Measurements from ENCODE around the gene AKR1C1.
"Not testable (repeated sequence)": the region's sequence is repeated elsewhere in the genome, so short reads cannot be mapped to it uniquely, and the experiment has no call there.

AKR1C1 gene

GRCh38 chr10:5019770-5020612, 56.8 kb downstream of the AKR1C1 start:
- not testable (repeated sequence) for DNase-seq

GRCh38 chr10:5021624-5022290, 58.5 kb downstream of the AKR1C1 start:
- not testable (repeated sequence) for DNase-seq

GRCh38 chr10:5023177-5023805, 60.1 kb downstream of the AKR1C1 start:
- no peak for DNase-seq

- DNase-seq = not testable (repeated sequence)
Measured at GRCh38 chr10:5025461-5025881, 62.3 kb downstream of the AKR1C1 start.

- DNase-seq = no peak
Measured at GRCh38 chr10:5030989-5031388, 67.8 kb downstream of the AKR1C1 start.

- DNase-seq = not testable (repeated sequence)
Measured at GRCh38 chr10:5031588-5031987, 68.4 kb downstream of the AKR1C1 start.

GRCh38 chr10:5032444-5032843, 69.2 kb downstream of the AKR1C1 start:
- DNase-seq = not testable (repeated sequence)

Data from NCI-H524 (cell line).